NCI-H2196 treated with DMSO at 0.1 percent for 48 hours (cell line): Measurements from ENCODE around the gene TFAP2A.

Experiments
- DNase-seq: peaks from one replicate; lab custom pipeline; 2025; ENCODE audit not compliant: unreplicated experiment; lab: John Stamatoyannopoulos, UW

Gene TFAP2A

GRCh38 chr6:10413262-10413849 lies 1.5 kb downstream of the TFAP2A start:
- DNase-seq, result no peak

GRCh38 chr6:10412461-10413261 lies 2.2 kb downstream of the TFAP2A start:
- peak; percentile 31 for DNase-seq

GRCh38 chr6:10411971-10412460 lies 2.9 kb downstream of the TFAP2A start:
- DNase-seq, result peak; percentile 86

GRCh38 chr6:10411131-10411970 lies 3.5 kb downstream of the TFAP2A start:
- no peak for DNase-seq

- DNase-seq, result no peak
Observed at GRCh38 chr6:10410207-10411050, 4.4 kb downstream of the TFAP2A start.

GRCh38 chr6:10409731-10410206 lies 5.1 kb downstream of the TFAP2A start:
- no peak for DNase-seq

- no peak for DNase-seq
Observed at GRCh38 chr6:10409233-10409721, 5.6 kb downstream of the TFAP2A start.

- no peak for DNase-seq
Observed at GRCh38 chr6:10408457-10408856, 6.4 kb downstream of the TFAP2A start.

- DNase-seq, result no peak
Observed at GRCh38 chr6:10407674-10408054, 7.2 kb downstream of the TFAP2A start.

- no peak for DNase-seq
Observed at GRCh38 chr6:10407018-10407673, 7.7 kb downstream of the TFAP2A start.

- DNase-seq, result no peak
Observed at GRCh38 chr6:10406556-10406955, 8.3 kb downstream of the TFAP2A start.

GRCh38 chr6:10405513-10405900 lies 9.4 kb downstream of the TFAP2A start:
- no peak for DNase-seq

- no peak for DNase-seq
Observed at GRCh38 chr6:10404799-10405512, 9.9 kb downstream of the TFAP2A start.

- peak; percentile 98 for DNase-seq
Observed at GRCh38 chr6:10404107-10404798, 10.6 kb downstream of the TFAP2A start.

GRCh38 chr6:10403385-10404106 lies 11.3 kb downstream of the TFAP2A start:
- no peak for DNase-seq

- no peak for DNase-seq
Observed at GRCh38 chr6:10402648-10403311, 12.1 kb downstream of the TFAP2A start.

GRCh38 chr6:10401632-10402223 lies 13.1 kb downstream of the TFAP2A start:
- no peak for DNase-seq
